RPMI7951 (cell line): ENCODE measurements around the gene NPR3. TPM values are rescaled to one million over a fixed set of nuclear protein-coding genes. Genes with fewer than 3 reads are reported as not detected.

ENCODE experiments used
- DNase-seq: peaks from one replicate; pipeline ENCODE4 v3.0.0-alpha.2; 2012; ENCODE audit warnings: low read depth
- total RNA-seq: library from RNA; depleted of rRNA; stranded (reverse); fragments of >200 nt; shearing (Covaris generic); gene quantifications from 2 replicates; pipeline ENCODE4 v1.2.3, GENCODE V29; 2014

The NPR3 gene
- total RNA-seq, 1 experiment from 2014 or later: 0.60 TPM

DNA sequence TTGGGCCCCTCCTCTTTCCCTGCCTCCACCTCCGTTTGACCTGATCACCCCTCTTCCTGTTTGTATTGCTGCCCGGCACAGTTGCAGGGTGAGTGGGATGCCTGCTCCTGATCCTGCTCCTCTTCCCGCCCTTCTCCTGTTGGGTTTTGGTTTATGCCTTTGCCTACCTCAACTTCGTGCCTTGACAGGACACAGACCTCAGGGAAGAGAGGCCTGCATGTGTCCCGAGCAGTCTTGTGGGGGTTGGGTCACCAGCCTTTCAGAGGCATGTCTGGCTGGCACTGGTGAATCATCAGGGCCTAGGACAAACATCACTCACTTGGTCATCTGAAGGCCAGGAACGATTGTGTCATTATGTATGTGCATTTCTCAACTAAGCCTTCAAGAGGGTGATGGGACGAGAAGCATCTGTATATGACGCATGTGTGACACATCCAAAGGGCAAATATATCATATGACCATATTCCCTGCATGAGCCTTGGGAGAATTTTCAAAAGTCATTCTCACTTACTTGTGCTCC is 56.9 kb downstream of the NPR3 start:
- DNase-seq: peak; percentile 85

DNA sequence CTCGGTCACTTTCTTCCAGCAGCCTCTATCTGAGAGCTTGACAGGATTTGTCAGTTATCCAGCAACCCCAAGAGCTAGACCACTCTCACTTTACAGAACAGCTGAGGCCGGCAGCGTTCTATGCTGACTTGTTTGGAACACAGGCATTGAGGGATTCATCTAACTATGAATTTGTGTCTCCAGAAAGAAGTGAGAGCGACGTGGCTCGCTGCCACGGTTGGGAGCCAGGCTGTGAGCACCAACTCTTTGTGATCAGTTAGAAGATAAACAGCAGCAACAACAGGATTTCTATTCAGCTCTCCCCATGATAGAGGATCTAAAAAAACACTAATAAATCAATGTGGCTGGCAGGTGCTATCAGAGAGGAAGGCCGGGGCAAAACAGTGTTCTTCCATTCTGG is 58.6 kb downstream of the NPR3 start:
- no peak for DNase-seq

DNA sequence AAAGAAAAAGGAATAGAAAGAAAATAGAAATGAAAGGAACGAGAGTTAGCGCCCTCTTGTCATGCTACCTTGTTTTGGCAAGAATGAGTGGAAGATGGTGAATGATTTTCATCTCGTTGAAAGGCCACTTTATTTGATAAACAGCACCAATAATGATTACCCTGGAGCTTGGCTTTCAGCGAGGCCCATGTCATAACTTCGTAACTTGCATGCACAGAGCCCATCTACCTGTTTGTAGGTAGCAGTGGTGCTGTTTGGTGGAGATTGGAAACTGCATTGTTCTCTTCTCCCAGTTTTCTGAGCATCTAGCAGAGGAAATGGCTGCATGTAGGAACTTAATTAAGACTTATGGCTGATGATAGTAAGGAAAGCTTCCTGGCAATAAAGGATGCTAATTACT is 59.3 kb downstream of the NPR3 start:
- DNase-seq: no peak

DNA sequence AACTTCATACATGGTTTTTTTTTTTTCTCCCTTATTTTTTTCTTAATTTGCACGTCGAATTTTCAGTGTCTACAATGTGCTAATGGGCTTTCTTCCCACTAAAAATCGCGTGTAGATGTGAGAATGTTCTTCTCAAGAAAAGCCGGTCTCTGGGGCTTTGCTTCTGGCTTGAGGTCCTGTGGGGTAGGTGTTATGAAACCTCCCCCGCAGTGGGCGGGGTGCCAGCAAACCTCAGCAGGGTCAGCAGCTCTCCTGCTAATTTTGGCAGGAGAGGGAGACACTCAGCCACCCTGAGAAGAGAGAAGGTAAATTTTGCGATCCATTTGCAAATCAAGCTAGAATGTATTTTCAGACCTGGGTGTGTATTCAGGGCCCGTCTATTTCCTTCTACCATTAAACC is 59.9 kb downstream of the NPR3 start:
- no peak for DNase-seq

DNA sequence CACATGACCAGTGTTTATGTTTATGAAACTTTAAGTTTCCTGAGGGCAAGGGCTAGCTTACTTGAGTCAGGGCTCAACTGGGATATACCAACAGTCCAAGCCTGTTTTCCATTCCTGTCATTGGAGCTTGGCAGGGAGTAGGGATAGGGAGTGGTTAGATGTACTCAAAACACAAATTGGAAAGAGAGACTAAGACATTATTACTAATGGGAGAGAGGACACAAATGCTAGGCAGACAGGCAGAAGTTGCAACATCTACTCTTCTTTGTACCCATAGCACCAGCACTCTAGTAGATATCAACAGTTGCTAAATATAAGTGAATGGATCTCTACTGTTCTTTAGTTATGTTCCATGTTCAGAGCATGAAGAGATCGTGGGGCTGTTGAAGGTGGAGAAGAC is 62.8 kb downstream of the NPR3 start:
- no peak for DNase-seq

DNA sequence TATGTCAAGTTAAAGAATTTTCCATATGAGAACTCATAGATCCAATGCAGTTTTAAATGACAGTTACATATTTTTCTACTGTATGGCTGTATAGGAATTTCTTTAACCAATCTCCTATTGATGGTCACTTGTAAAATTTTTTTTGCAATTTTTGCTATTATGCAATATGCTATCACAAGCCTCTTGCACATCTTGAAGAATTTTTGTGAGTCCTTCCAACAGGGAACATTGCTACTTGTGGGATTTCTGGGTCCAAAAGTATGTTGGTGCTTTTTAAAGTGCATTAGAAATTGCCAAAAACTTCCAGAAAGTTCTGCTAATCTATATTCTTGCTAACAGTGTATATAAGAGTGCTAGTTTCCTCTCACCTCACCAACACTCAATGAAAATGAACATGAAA is 65.1 kb downstream of the NPR3 start:
- no peak for DNase-seq

DNA sequence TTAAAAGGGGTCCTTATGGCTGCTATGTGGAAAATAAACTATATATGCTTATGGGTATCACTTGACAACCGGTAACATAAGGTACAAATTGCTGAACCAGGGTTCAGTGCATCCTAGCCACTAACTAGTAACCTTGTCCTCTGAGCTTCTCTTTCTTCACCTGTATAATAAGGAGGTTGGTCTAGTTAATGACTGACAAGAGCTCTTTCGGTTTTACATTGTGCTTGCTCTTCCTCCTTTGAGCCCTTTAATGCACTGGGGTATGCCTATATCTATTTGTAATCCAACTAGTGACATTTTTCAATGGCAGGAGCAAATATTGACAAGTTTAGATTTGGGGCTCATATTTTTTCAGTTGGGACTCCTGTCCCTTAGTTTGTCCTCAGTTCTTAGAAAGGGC is 66.1 kb downstream of the NPR3 start:
- DNase-seq: no peak

DNA sequence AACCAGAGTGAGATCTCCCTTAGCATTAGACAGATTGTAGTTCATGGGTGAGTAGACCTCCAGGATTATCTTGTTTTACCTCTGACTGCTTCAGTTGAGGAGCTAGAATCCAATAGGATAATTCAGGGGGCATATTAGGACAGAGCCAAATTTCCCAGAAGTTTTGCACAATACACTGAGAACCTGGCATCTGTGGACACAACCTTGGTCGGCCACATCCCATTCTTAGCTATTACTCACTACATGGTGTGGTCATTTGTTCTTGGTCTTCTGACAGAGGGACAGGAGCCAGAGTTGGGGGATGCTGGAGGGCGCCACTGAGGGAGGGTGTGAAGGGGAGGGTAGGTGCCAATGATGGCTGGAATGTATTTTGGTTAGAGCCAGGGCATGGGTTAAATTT is 66.6 kb downstream of the NPR3 start:
- no peak for DNase-seq

DNA sequence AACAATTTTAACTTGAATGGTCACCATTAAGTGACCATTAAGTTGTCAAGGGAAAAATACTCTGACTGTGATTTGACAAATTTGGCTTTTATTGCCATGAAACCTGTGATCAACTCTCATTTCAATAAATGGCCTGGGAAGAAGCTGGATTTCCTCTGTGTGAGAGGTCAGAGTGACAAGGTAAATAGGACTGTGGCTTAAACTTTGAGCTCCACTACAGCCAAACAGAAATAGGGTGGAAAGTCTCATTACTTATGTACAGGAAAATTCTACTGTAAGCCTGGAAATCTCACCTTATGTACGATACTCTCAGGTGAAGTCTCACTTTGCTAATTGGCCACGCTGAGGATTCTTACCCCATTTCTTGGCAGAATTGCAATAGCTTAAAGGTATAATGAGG is 67.3 kb downstream of the NPR3 start:
- no peak for DNase-seq

DNA sequence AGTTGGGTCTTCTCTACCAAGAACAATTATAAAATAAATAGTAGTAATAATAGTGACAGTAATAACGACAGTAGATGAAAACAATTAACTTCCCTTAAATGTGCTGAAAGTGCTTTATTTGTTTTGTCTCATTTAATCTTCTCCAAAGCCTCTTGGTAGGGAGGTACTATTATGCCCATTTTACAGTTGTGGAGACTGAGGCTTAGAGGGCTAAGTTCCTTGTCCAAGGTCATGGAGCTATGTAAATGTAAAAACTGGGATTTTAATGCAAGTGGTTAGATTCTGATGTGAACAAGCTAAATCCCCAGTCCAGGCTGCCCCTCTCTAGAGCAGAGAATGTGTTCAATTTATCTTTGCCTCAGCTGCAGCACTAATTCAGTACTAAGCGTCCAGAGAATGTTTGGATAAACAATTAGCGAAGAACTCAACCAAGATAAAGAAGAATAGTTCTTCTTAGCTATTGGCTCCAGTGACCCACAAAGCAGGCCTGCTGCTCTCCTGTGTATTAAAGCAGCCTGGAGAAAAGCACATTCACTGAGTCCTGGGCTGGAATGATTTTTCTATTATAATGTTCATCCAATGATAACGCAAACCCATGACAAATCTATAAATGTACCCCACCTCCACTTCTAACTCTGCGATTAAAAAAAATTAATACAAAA is 68.8 kb downstream of the NPR3 start:
- no peak for DNase-seq

DNA sequence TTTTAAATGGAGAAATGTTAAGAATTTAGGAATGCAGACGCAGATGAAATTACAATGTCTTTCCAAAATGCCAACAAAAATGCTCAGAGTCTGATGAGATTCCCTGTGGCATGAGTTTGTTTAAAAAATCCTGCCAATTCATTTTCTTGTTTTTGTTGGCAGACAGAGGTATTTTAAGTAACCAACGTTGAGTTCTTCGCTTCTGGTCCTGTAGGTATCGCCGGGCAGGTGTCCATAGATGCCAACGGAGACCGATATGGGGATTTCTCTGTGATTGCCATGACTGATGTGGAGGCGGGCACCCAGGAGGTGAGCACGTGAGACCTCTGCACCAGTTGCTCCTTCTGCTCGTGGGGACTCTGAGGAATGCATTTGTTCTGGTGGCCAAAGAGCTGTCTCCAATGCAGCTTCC is 69.4 kb downstream of the NPR3 start:
- DNase-seq: no peak

DNA sequence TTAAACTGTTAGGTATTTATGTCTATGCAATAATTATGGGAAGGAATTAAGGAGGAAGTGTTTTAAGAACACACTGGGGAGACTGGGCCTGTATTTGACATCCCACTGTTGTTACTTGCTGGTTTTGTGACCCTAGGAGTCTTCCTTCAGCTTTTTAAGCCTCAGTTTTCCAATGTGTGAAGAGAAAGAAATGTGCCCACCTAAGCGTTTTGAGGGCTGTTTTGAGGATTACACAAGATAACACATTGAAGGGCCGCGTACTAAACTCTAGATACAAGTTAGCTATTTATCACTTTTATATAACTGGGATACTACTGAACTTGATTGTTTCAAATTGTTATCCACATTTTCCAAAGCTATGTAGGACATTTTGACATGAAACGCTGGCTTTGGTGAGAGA is 72.5 kb downstream of the NPR3 start:
- DNase-seq: no peak

DNA sequence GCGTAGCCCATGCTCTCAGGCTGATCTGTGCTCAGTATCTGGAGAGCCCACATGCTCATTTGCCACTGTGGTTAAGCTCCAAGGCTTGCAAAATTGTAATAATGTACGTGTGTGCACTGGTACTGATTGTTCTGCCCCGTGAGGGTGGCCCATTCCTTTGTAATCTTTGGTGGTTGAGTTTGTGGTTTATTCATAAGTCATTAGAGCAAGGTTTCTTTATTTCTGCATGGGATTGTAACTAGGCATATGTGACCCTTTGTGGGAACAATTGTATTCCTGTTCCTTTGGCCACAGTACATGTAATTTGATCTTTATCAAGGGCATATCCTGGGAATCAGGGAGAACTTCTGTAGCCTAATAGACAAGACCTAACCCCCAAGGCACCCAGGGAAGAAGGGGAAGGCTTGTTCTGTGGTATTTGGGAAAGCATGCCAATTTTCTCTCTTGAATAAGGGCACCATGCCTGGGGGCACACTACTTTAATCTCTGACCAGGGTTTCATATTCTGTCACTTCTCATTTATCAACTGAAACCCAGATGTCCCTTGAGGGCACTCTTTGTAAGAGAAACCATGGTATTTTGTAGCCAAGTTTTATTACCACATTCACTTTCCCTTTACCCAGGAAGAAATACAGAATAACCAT is 74.6 kb downstream of the NPR3 start:
- peak; percentile 96 for DNase-seq

DNA sequence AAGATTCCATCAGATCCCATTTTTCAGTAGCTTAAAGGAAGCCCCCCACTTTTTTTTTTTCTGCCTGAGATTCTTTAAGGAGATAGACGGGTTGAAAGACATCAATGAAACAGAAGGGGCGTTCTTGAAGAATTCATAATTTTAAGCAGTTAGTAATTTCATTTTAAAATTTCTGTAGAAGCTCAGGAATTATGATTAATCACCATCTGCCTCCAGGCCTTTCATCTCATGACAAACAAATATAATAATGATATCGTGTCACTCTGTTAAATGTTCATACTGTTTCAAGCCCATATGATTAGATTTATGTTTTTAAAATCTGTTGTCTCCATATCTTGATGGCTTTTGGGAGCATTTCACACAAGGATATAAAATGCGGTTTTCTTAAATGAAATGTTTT is 75.2 kb downstream of the NPR3 start:
- no peak for DNase-seq

DNA sequence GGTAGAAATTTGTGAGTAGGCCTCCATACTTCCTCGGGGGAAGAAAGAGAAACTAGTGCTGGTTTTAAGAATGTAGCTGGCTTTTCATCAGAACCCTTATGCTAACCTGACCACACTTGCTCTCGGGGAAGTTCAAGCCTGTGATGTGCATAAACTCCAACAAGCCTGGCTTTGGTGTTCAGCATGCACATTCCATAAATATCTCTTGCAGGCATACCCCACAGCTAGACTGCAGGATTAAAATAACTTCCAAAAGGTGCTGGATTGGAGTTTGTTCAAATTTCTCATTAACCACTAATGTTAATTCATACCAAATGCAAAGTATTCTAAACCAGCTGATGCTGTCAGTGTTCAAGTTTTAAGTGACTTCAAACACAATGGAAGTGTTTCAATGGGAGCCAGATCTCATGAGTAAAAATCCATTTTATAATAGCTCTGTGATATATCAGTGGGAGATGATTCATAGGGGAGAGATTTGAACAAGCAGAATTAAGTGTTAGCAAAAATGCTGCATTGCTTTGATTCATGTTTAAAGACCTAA is 79.4 kb downstream of the NPR3 start:
- no peak for DNase-seq

DNA sequence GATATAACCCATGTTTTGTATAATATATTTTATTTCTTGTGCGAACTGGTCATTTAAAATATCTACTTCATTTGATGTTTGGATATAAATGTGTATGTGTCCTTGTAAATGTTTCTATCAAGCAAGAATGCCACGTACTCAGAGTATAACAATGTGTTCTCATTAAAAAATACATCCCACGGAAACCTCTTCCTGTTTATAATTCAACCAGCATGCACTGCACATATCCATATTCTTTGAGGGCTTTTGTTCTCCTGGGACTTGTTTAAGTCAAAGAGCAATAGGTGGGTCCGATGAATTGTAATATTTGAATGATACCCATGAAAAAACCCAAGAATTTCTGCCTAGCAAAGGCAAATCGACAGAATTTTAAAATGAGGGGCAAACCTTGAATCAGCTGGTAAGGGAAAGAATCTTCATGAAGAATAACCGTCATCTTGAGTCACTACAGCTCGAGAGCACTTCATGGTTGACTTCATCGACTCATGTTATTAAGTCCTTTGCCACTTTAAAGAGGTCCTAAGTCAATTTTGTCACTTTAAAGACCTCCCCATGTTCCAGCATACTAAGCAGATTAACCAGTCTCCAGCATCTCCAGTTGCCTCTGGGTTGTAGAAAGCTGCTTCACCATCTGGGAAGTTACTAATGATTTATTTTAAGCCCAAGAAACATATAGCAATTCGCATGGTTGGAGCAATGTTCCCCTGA is 80.6 kb downstream of the NPR3 start:
- no peak for DNase-seq

DNA sequence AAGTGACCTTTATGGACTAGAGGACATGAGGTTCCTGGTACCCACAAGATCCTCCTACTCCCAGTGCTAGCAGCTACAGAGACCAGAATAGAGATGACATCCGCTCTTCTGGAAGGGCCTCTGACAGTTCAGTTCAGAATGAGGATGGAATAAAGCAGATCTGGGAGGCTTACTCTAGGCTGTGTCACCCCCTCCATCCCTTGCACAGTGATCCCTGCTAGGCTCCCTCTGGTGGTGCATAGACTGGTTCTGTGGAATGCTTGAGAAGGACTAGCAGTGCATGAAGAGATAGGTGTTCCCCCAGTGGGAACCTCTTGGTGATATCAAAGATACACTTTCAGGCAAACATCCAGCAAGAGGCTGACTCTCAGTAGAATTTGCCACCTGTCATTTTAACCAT is 83.0 kb downstream of the NPR3 start:
- peak; percentile 8 for DNase-seq

DNA sequence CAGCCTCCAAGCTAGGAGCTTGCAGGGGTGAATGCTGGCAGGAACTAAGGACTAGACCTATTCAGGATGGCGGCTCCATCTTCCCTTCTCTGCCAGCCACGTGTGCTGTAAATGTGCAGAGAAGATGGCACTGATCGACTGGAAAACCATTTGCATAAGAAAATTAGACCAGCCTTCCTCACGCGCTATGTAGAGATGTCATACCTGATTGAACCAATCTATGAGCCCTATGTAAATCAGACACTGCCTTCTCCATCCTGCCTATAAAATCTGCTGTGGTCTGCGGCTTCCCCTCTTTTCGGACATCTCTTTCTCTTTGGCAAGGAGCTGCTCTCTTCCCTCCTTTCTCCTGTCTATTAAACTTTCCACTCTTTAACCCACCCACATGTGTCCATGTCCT is 91.6 kb downstream of the NPR3 start:
- DNase-seq: peak; percentile 40

DNA sequence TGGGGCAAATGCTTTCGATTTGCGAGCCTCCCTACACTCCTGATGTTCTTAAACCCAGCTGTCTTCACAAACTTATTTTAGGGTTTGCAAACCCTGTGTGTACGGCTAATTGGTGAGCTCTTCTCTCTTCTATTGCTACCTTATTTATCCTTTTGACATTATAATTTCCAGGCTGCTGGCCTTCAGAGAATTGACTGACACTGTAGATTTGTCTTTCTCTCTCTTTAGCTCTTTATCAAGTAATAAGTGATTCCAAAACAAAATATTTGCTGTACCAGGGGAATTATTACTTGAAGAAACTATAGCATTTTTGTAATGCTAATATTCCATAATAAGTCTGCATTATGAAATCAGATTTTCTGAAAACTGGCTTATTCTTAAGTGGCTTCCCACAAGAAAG is 92.5 kb downstream of the NPR3 start:
- DNase-seq: no peak

DNA sequence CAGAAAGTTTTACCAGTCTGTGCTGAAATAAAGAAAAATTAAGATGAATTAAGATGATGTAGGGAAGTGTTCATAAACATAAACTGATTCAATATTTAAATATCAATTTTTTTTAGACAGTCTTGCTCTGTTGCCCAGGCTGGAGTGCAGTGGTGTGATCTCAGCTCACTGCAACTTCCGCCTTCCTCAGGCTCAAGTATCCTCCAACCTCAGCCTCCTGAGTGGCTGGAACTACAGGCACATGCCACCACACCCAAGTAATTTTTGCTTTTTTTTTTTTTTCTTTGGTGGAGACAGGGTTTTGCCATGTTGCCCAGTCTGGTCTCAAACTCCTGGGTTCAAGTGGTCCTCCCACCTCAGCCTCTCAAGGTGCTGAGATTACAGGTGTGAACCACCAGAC is 94.3 kb downstream of the NPR3 start:
- DNase-seq: peak; percentile 8

DNA sequence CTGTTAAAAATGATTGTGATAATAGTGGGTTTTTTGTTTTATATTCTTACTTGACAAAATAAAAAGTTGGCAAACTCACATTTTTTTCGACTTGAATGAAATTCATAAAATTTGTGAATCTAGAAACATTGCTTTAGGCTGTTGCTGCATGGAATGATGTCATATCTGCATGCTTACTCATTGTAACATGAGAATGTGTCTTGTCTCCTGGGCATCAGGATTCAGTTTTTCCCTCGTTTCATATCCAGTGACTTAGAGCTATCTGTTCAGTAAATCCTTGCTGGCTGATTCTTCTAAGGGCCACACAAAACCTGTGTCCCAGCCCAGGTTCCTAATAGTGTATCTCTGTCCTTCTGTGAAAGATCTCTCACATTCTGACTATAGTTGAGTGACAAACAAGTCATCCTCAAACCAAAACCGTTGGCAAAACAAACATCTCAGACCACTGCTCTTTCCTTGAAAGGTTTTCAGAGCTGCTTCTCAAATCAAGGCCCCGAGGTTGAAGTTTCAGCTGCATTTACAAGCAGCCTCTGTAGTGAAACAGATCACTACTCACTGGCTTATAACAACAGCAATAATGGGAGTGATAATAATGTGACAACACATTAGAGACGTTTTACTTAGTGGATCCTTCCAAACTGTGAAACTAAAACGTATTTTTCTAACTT is 95.0 kb downstream of the NPR3 start:
- DNase-seq: peak; percentile 64

DNA sequence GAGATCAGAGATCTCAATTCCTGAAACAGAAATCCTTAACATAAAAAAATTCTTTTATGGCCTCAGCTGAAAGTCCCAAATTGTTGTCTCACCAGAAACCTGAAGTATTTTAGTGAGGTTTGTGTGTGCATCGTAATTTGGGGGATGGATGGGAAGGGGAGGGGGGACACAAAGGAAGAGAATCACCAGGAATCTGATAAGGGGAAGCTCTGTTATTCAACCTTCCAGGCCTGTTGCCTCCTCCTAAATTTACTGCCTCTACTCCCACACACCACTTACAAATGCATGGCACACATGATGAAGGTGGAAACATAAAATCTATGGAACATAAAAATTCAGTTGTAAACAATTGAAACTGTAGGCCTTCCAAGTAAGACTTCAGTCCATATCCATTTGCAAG is 97.7 kb downstream of the NPR3 start:
- DNase-seq: no peak
